ENCODE data around the gene RAB19.

RAB19 gene

GRCh38 chr7:140403878-140404564 is at the start of gene RAB19:
Gene RAB19 (plus strand): TSS chr7:140404058. CDS start chr7:140407647, 3,589 bp downstream.
- Histone ChIP-seq H3K4me3 (ENCODE audit: low read depth, low read length) (peak within 1 kb of the TSS; percentile 41; the same call in 1 of the 2 replicates), H3K4me1 (ENCODE audit: control insufficient read depth, insufficient read depth, low read length, unreplicated experiment) (no peaks in the 10 kb centered on the region), H3K36me3 (ENCODE audit: insufficient read depth, low read length) (no peaks in the 10 kb centered on the region), H2AFZ (ENCODE audit: low read length, unreplicated experiment) (peak within 1 kb of the TSS; percentile 20), H3K27ac (ENCODE audit: low read depth, low read length) (no peak within 1 kb of the TSS), H3K79me2 (ENCODE audit: control insufficient read depth, insufficient read depth, low read length, unreplicated experiment) (no peaks in the 10 kb centered on the region), H3K27me3 (ENCODE audit: insufficient read depth, low read length) (peaks cover 5% of the 10 kb centered on the region; the same call in 1 of the 2 replicates)

GRCh38 chr7:140358024-140358411 is 45.8 kb upstream of the RAB19 start:
- Histone ChIP-seq H3K36me3 (ENCODE audit: insufficient read depth, low read length) (peaks cover 3% of the 10 kb centered on the region; the same call in 1 of the 2 replicates), H3K4me3 (ENCODE audit: low read depth, low read length) (no peak overlapping the region), H2AFZ (ENCODE audit: low read length, unreplicated experiment) (no peak overlapping the region), H3K27me3 (ENCODE audit: insufficient read depth, low read length) (no peaks in the 10 kb centered on the region), H3K4me1 (ENCODE audit: control insufficient read depth, insufficient read depth, low read length, unreplicated experiment) (no peaks in the 10 kb centered on the region), H3K79me2 (ENCODE audit: control insufficient read depth, insufficient read depth, low read length, unreplicated experiment) (no peaks in the 10 kb centered on the region), H3K27ac (ENCODE audit: low read depth, low read length) (no peak overlapping the region)

GRCh38 chr7:140358412-140359051 is 45.3 kb upstream of the RAB19 start:
- Histone ChIP-seq H3K4me3 (ENCODE audit: low read depth, low read length) (no peak overlapping the region), H2AFZ (ENCODE audit: low read length, unreplicated experiment) (no peak overlapping the region), H3K27ac (ENCODE audit: low read depth, low read length) (no peak overlapping the region), H3K4me1 (ENCODE audit: control insufficient read depth, insufficient read depth, low read length, unreplicated experiment) (no peaks in the 10 kb centered on the region), H3K36me3 (ENCODE audit: insufficient read depth, low read length) (peaks cover 3% of the 10 kb centered on the region; the same call in 1 of the 2 replicates), H3K79me2 (ENCODE audit: control insufficient read depth, insufficient read depth, low read length, unreplicated experiment) (no peaks in the 10 kb centered on the region), H3K27me3 (ENCODE audit: insufficient read depth, low read length) (no peaks in the 10 kb centered on the region)

- Histone ChIP-seq H3K27me3 (ENCODE audit: insufficient read depth, low read length) (no peaks in the 10 kb centered on the region), H3K79me2 (ENCODE audit: control insufficient read depth, insufficient read depth, low read length, unreplicated experiment) (no peaks in the 10 kb centered on the region), H3K4me3 (ENCODE audit: low read depth, low read length) (no peak overlapping the region), H3K36me3 (ENCODE audit: insufficient read depth, low read length) (no peaks in the 10 kb centered on the region), H3K4me1 (ENCODE audit: control insufficient read depth, insufficient read depth, low read length, unreplicated experiment) (no peaks in the 10 kb centered on the region), H2AFZ (ENCODE audit: low read length, unreplicated experiment) (no peak overlapping the region), H3K27ac (ENCODE audit: low read depth, low read length) (no peak overlapping the region)
Measured at GRCh38 chr7:140360697-140361229, 43.1 kb upstream of the RAB19 start.

- Histone ChIP-seq H2AFZ (ENCODE audit: low read length, unreplicated experiment) (no peak overlapping the region), H3K27ac (ENCODE audit: low read depth, low read length) (no peak overlapping the region), H3K79me2 (ENCODE audit: control insufficient read depth, insufficient read depth, low read length, unreplicated experiment) (no peaks in the 10 kb centered on the region), H3K4me3 (ENCODE audit: low read depth, low read length) (no peak overlapping the region), H3K36me3 (ENCODE audit: insufficient read depth, low read length) (no peaks in the 10 kb centered on the region), H3K27me3 (ENCODE audit: insufficient read depth, low read length) (no peaks in the 10 kb centered on the region), H3K4me1 (ENCODE audit: control insufficient read depth, insufficient read depth, low read length, unreplicated experiment) (no peaks in the 10 kb centered on the region)
Measured at GRCh38 chr7:140364819-140365218, 39.0 kb upstream of the RAB19 start.

GRCh38 chr7:140367528-140367927 is 36.3 kb upstream of the RAB19 start:
- Histone ChIP-seq H2AFZ (ENCODE audit: low read length, unreplicated experiment) (no peak overlapping the region), H3K4me3 (ENCODE audit: low read depth, low read length) (no peak overlapping the region), H3K27me3 (ENCODE audit: insufficient read depth, low read length) (no peaks in the 10 kb centered on the region), H3K79me2 (ENCODE audit: control insufficient read depth, insufficient read depth, low read length, unreplicated experiment) (no peaks in the 10 kb centered on the region), H3K36me3 (ENCODE audit: insufficient read depth, low read length) (no peaks in the 10 kb centered on the region), H3K27ac (ENCODE audit: low read depth, low read length) (no peak overlapping the region), H3K4me1 (ENCODE audit: control insufficient read depth, insufficient read depth, low read length, unreplicated experiment) (no peaks in the 10 kb centered on the region)

GRCh38 chr7:140369294-140369693 is 34.6 kb upstream of the RAB19 start:
- no peaks in the 10 kb centered on the region for H3K36me3 ChIP-seq (ENCODE audit: insufficient read depth, low read length)
- H3K27me3 ChIP-seq (ENCODE audit: insufficient read depth, low read length): no peaks in the 10 kb centered on the region

GRCh38 chr7:140375323-140375722 is 28.5 kb upstream of the RAB19 start:
- Histone ChIP-seq H3K36me3 (ENCODE audit: insufficient read depth, low read length) (no peaks in the 10 kb centered on the region; the same call in 1 of the 2 replicates), H2AFZ (ENCODE audit: low read length, unreplicated experiment) (no peak overlapping the region), H3K4me3 (ENCODE audit: low read depth, low read length) (no peak overlapping the region), H3K4me1 (ENCODE audit: control insufficient read depth, insufficient read depth, low read length, unreplicated experiment) (no peaks in the 10 kb centered on the region), H3K27me3 (ENCODE audit: insufficient read depth, low read length) (no peaks in the 10 kb centered on the region), H3K27ac (ENCODE audit: low read depth, low read length) (no peak overlapping the region), H3K79me2 (ENCODE audit: control insufficient read depth, insufficient read depth, low read length, unreplicated experiment) (no peaks in the 10 kb centered on the region)

More at GRCh38 chr7:140369294-140369693, 34.6 kb upstream of the RAB19 start:
- no peaks in the 10 kb centered on the region for H3K79me2 ChIP-seq (ENCODE audit: control insufficient read depth, insufficient read depth, low read length, unreplicated experiment)
- no peak overlapping the region for H3K27ac ChIP-seq (ENCODE audit: low read depth, low read length)
- H2AFZ ChIP-seq (ENCODE audit: low read length, unreplicated experiment): no peak overlapping the region
- no peak overlapping the region for H3K4me3 ChIP-seq (ENCODE audit: low read depth, low read length)
- no peaks in the 10 kb centered on the region for H3K4me1 ChIP-seq (ENCODE audit: control insufficient read depth, insufficient read depth, low read length, unreplicated experiment)

- Histone ChIP-seq H3K4me1 (ENCODE audit: control insufficient read depth, insufficient read depth, low read length, unreplicated experiment) (no peaks in the 10 kb centered on the region), H3K36me3 (ENCODE audit: insufficient read depth, low read length) (no peaks in the 10 kb centered on the region; the same call in 1 of the 2 replicates), H3K4me3 (ENCODE audit: low read depth, low read length) (no peak overlapping the region), H2AFZ (ENCODE audit: low read length, unreplicated experiment) (no peak overlapping the region), H3K27me3 (ENCODE audit: insufficient read depth, low read length) (no peaks in the 10 kb centered on the region), H3K79me2 (ENCODE audit: control insufficient read depth, insufficient read depth, low read length, unreplicated experiment) (no peaks in the 10 kb centered on the region), H3K27ac (ENCODE audit: low read depth, low read length) (no peak overlapping the region)
Measured at GRCh38 chr7:140375892-140376730, 27.7 kb upstream of the RAB19 start.

GRCh38 chr7:140383954-140384713 is 19.7 kb upstream of the RAB19 start:
- Histone ChIP-seq H2AFZ (ENCODE audit: low read length, unreplicated experiment) (no peak overlapping the region), H3K27ac (ENCODE audit: low read depth, low read length) (no peak overlapping the region), H3K4me1 (ENCODE audit: control insufficient read depth, insufficient read depth, low read length, unreplicated experiment) (peaks cover 7% of the 10 kb centered on the region), H3K4me3 (ENCODE audit: low read depth, low read length) (no peak overlapping the region), H3K79me2 (ENCODE audit: control insufficient read depth, insufficient read depth, low read length, unreplicated experiment) (peaks cover 16% of the 10 kb centered on the region), H3K36me3 (ENCODE audit: insufficient read depth, low read length) (peaks cover 5% of the 10 kb centered on the region), H3K27me3 (ENCODE audit: insufficient read depth, low read length) (no peaks in the 10 kb centered on the region)

Data from ACC112 (cell line).